ENCODE data around the gene F11R.
"Not testable (repeated sequence)": the region's sequence is repeated elsewhere in the genome, so short reads cannot be mapped to it uniquely, and the experiment has no call there.

F11R gene

GRCh38 chr1:161039546-161039945, 18.6 kb upstream of the F11R start:
- DNase-seq: no peak

- no peak for DNase-seq
These were observed 18.2 kb upstream of the F11R start for GRCh38 chr1:161039154-161039545.

DNA sequence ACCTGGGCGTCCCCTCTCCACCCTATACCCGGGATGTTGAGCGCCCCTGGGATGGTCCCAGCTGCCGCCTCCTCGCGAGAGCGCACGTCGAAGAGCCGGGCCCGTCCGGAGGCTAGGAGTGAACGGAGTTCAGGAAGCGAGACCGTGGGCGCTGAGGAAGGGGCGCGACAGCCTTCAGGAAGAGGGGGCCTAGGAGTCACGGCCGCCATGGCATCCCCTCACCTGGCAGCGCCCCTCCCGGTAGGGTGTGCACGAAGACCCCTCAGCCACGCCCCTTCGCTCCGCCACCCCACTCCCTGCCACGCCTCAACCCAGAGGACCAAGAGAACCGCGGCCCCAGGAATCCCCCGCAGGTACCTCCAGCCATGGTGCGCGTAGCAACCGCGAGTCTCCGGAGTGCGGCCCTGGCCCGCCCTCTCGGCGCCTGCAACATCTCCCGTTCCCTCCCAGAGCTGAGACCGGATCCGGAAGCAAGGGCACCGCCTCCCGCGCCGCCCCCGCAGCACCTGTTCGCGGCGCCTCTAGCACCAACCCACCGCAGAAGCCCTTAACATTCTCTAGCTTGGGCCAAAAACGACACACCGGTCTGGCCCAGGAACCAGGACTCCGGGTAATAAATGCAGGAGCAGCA, 17.7 kb upstream of the F11R start, which contains the start of gene TSTD1:
TSS of gene TSTD1 (minus strand) at position 442 of the 631 bp plus-strand sequence. CDS start at position 367, 75 bp downstream.
- peak; percentile 87 for DNase-seq

GRCh38 chr1:161037661-161038522, 16.9 kb upstream of the F11R start:
- no peak for DNase-seq

DNA sequence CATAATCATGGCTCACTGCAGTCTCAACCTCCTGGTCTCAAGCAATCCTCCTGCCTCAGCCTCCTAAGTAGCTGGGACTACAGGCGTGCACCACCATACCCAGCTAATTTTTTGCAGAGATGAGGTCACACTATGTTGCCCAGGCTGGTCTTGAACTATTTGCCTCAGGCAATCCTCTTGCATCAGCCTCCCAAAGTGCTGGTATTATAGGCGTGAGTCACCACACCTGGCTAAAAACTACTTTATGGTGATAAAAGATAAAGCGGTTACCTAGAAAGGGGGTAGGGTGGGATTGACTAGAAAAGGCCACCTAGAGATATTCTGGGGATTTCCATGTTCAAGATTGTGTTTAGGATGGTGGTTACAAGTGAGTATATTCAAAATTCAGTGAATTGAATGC, 12.8 kb upstream of the F11R start:
- no peak for DNase-seq

DNA sequence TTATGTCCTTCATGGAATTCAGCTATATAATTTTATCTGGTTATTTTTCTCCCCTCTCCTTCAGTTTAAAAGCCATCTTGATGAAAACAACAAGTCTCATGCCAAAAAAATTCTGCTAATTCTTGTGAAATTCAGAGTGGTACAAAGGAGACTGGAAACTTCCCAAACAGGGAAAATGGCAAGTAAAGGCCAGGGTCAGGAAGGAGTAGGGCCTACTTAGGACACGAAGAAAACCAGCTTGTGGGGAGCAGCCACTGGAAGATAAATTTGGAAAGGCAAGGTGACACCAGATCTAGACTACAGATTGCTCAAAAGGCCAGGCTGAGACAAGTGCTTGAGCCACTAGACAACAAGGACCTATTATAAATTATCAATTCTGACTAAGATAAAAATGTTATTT, 11.5 kb upstream of the F11R start:
- DNase-seq: no peak

- no peak for DNase-seq
These were observed 10.9 kb upstream of the F11R start for GRCh38 chr1:161031874-161032273.

- not testable (repeated sequence) for DNase-seq
These were observed 8.5 kb upstream of the F11R start for GRCh38 chr1:161029466-161029865.

DNA sequence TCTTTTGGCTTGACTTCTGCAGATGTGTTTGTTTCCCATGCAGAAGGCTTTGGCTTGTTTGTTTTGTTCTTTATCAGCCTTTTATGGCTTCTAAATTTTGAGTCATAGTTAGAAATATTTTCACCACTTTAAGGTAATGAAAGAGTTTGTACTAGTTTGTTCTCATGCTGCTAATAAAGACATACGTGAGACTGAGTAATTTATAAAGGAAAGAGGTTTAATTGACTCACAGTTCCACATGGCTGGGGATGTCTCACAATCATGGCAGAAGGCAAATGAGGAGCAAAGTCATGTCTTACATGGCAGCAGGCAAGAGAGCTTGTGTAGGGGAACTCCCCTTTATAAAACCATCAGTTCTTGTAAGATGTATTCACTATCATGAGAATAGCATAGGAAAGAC, 6.0 kb upstream of the F11R start:
- DNase-seq: not testable (repeated sequence)

DNA sequence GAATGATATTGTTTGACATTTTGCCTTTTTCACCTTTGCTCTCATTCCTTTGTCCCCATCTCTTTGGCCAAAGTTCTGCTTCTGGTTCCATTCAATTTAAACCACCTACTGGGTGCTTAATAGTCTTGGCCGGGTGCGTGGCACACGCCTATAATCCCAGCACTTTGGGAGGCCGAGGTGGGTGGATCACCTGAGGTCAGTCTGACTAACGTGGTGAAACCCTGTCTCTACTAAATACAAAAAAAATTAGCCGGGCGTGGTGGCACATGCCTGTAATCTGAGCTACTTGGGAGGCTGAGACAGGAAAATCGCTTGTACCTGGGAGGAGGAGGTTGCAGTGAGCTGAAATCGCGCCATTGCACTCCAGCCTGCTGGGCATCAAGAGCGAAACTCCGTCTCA, 1.5 kb upstream of the F11R start:
- DNase-seq: not testable (repeated sequence)

GRCh38 chr1:161021970-161022353, 1.0 kb upstream of the F11R start:
- DNase-seq: no peak

- peak; percentile 89 for DNase-seq
These were observed 415 bp upstream of the F11R start for GRCh38 chr1:161021165-161021969.

DNA sequence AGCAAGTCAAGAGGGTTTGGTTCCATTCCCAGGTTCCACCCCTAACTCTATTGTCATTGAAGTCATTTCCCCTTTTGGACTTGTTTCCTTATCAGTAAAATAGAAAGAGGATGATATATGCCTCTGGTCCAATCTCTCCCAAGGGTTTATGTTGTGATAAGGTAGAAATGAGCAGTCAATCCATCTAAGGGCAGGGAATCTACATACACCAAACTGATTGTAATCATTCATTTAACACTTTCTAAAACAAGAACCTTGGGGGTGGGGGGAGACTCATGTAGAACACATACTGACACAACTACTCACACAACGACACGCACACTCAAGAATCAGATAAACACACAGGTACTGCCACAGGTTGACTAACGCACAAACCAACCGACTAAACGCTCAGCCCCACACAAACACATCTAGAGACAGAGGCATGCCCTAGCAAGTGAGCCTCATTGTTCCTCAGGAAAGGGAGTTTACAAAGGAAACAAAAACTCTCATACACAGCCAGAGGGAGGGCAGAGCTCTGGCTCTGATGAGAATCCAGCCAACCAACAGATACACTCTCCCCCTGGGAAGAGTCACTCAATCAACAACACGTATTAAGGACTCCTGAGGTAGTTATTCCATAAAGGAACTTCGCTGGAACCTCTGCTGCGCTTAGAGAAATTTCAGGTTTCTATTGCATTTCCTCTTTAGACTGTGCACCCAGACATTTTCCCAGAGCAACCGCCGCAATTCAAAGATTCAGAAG, 1.0 kb downstream of the F11R start:
- no peak for DNase-seq

- DNase-seq: not testable (repeated sequence)
These were observed 1.8 kb downstream of the F11R start for GRCh38 chr1:161019111-161019660.

GRCh38 chr1:161018631-161018930, 2.4 kb downstream of the F11R start:
- no peak for DNase-seq

GRCh38 chr1:161017756-161018630, 3.0 kb downstream of the F11R start:
- DNase-seq: no peak

DNA sequence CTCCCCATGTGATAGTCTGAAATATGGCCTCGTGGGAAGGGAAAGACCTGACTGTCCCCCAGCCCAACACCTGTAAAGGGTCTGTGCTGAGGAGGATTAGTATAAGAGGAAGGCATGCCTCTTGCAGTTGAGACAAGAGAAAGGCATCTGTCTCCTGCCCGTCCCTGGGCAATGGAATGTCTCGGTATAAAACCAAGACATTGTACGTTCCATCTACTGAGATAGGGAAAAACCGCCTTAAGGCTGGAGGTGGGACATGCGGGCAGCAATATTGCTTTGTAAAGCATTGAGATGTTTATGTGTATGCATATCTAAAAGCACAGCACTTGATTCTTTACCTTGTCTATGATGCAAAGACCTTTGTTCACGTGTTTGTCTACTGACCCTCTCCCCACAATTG, 3.8 kb downstream of the F11R start:
- DNase-seq: not testable (repeated sequence)

- DNase-seq: not testable (repeated sequence)
These were observed 4.3 kb downstream of the F11R start for GRCh38 chr1:161016683-161017082.

DNA sequence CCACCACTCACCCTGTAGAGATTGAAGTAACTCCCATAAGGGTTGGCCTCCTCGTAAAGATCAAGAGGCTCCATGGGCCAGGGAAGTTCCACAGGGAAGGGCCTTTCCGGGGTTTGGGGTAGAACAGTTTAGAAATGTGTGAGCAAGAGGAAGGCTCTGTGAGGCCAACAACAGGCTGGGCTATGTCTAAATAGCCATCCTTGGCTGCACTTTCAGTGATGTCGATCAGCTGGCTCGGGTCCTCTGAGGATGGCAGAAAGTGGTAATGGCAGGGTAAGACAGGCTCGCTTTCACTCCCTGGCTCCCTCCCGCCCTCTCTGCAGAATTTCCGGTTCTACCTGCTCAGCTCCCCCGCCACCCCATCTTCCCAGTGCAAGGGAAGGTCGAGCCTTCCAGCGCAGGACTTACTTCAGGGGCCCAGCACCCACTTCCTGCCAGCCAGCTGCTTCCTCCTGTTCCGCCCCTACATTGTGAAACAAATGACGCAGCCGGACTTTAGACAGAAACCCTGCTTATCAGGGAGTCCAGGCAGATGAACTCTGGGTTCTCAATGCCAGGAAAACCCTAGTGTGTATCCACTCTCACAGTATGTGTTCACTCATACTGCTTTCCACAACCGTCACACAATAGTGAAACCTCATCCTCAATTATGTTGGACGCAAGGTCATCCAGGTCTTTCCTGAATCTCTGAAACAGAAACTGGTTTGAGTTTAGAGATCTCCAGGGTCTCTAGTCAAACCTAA, 7.3 kb downstream of the F11R start:
- peak; percentile 63 for DNase-seq

GRCh38 chr1:161013131-161013487, 7.8 kb downstream of the F11R start:
- DNase-seq: no peak

GRCh38 chr1:161012420-161012819, 8.5 kb downstream of the F11R start:
- DNase-seq: no peak
